ENCODE results near the gene SRRM4. TPM values are rescaled to one million over a fixed set of nuclear protein-coding genes. Genes with fewer than 3 reads are reported as not detected.

Gene SRRM4
- total and polyA plus RNA-seq, 2 experiments from 2014 or later: 0.53 to 0.63 TPM

GRCh38 chr12:119159844-119160243 lies 178.5 kb downstream of the SRRM4 start:
- no peaks in the 10 kb centered on the region for H3K27me3 ChIP-seq (ENCODE audit: insufficient read depth)
- H3K4me3 Mint-ChIP-seq: no peak overlapping the region
- no peak overlapping the region for H3K27ac Mint-ChIP-seq
- H3K36me3 ChIP-seq (ENCODE audit: insufficient read depth): no peaks in the 10 kb centered on the region
- no peaks in the 10 kb centered on the region for H4K20me1 ChIP-seq (replicated peaks; ENCODE audit: insufficient read depth)
- H3K27ac ChIP-seq (ENCODE audit: low read depth): no peak overlapping the region
- H3K9me2 ChIP-seq (ENCODE audit: insufficient read depth): peaks cover 4% of the 10 kb centered on the region
- peaks cover 2% of the 10 kb centered on the region; the same call in 1 of the 2 replicates for H3K4me1 ChIP-seq (ENCODE audit: insufficient read depth)
- H3K9me3 Mint-ChIP-seq: no peaks in the 10 kb centered on the region
- DNase-seq (ENCODE audit: low spot score) (no peak), ATAC-seq (no peak)
- H3F3A ChIP-seq (replicated peaks; ENCODE audit: low read depth): no peaks in the 10 kb centered on the region
- no peaks in the 10 kb centered on the region for H3K79me2 ChIP-seq (replicated peaks; ENCODE audit: insufficient read depth)
- H2AFZ ChIP-seq: no peak overlapping the region
- no peak overlapping the region for H3K4me3 ChIP-seq
- no peak overlapping the region for H3K4me2 ChIP-seq
- no peak for TF ChIP-seq ZNF462 (CRISPR knock-in tag; IDR thresholded peaks at IDR 0.05)
- H3K27me3 Mint-ChIP-seq (ENCODE audit: insufficient read depth, low read depth, poor library complexity): peaks cover 9% of the 10 kb centered on the region
- H3K4me1 Mint-ChIP-seq: peaks cover 1% of the 10 kb centered on the region; the same call in 2 of the 3 replicates
- peaks cover 12% of the 10 kb centered on the region for H3K36me3 Mint-ChIP-seq (ENCODE audit: low read depth)

GRCh38 chr12:119167902-119168301 lies 186.6 kb downstream of the SRRM4 start:
- no peaks in the 10 kb centered on the region for H3K79me2 ChIP-seq (replicated peaks; ENCODE audit: insufficient read depth)
- no peaks in the 10 kb centered on the region for H3K9me2 ChIP-seq (ENCODE audit: insufficient read depth)
- H3K4me3 ChIP-seq: no peak overlapping the region
- H2AFZ ChIP-seq: no peak overlapping the region
- Mint-ChIP-seq H3K36me3 (ENCODE audit: low read depth) (no peaks in the 10 kb centered on the region), H3K9me3 (no peaks in the 10 kb centered on the region; the same call in 2 of the 3 replicates), H3K27ac (0 out of 2 replicates have a peak overlapping the region, but pooled peaks have one; percentile 14), H3K27me3 (ENCODE audit: insufficient read depth, low read depth, poor library complexity) (no peaks in the 10 kb centered on the region), H3K4me1 (peaks cover 15% of the 10 kb centered on the region), H3K4me3 (no peak overlapping the region)
- H3K4me1 ChIP-seq (ENCODE audit: insufficient read depth): peaks cover 8% of the 10 kb centered on the region
- no peak for ATAC-seq
- H3K27me3 ChIP-seq (ENCODE audit: insufficient read depth): no peaks in the 10 kb centered on the region
- no peak overlapping the region for H3K4me2 ChIP-seq
- no peaks in the 10 kb centered on the region for H3F3A ChIP-seq (replicated peaks; ENCODE audit: low read depth)
- H3K36me3 ChIP-seq (ENCODE audit: insufficient read depth): no peaks in the 10 kb centered on the region
- no peaks in the 10 kb centered on the region for H4K20me1 ChIP-seq (replicated peaks; ENCODE audit: insufficient read depth)
- no peak overlapping the region for H3K27ac ChIP-seq (ENCODE audit: low read depth)
- DNase-seq (ENCODE audit: low spot score): no peak
- TF ChIP-seq EZH2 (IDR thresholded peaks at IDR 0.05; ENCODE audit: low read depth, unreplicated experiment) (no peak), ZNF331 (CRISPR knock-in tag; IDR thresholded peaks at IDR 0.05; ENCODE audit: low read depth) (no peak)
- TF ChIP-seq, protein P1, sequence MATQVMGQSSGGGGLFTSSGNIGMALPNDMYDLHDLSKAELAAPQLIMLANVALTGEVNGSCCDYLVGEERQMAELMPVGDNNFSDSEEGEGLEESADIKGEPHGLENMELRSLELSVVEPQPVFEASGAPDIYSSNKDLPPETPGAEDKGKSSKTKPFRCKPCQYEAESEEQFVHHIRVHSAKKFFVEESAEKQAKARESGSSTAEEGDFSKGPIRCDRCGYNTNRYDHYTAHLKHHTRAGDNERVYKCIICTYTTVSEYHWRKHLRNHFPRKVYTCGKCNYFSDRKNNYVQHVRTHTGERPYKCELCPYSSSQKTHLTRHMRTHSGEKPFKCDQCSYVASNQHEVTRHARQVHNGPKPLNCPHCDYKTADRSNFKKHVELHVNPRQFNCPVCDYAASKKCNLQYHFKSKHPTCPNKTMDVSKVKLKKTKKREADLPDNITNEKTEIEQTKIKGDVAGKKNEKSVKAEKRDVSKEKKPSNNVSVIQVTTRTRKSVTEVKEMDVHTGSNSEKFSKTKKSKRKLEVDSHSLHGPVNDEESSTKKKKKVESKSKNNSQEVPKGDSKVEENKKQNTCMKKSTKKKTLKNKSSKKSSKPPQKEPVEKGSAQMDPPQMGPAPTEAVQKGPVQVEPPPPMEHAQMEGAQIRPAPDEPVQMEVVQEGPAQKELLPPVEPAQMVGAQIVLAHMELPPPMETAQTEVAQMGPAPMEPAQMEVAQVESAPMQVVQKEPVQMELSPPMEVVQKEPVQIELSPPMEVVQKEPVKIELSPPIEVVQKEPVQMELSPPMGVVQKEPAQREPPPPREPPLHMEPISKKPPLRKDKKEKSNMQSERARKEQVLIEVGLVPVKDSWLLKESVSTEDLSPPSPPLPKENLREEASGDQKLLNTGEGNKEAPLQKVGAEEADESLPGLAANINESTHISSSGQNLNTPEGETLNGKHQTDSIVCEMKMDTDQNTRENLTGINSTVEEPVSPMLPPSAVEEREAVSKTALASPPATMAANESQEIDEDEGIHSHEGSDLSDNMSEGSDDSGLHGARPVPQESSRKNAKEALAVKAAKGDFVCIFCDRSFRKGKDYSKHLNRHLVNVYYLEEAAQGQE (IDR thresholded peaks at IDR 0.05; ENCODE audit: unreplicated experiment): no peak
